PC-9 (cell line): ENCODE results near the gene DHRSX.

Source experiments
- CTCF ChIP-seq: fragments of 200-600 bp; sonication (generic); conservative IDR thresholded peaks from 2 replicates; pipeline ENCODE4 v1.6.1; 2017; ENCODE audit warnings: mixed run types, antibody characterized with exemption, mild to moderate bottlenecking, moderate library complexity
- EZH2 ChIP-seq: fragments of 200-600 bp; sonication (generic); IDR thresholded peaks from 2 replicates; pipeline ENCODE4 v1.8.0; 2017; ENCODE audit warnings: antibody characterized with exemption, low read depth

GRCh38 chrX:2172359-2172758 is 328.4 kb downstream of the DHRSX start:
- no peak for TF ChIP-seq CTCF
- no peak for TF ChIP-seq EZH2
